KMS-11 (cell line): ENCODE data around the gene DCP2.

Experiments used
- H2AFZ ChIP-seq: fragments of 200-600 bp; sonication (generic); 2 replicates; pipeline ENCODE4 v1.6.1; 2016; ENCODE audit warnings: antibody characterized with exemption, mixed run types, low read depth
- H3K27ac ChIP-seq: fragments of 200-600 bp; sonication (generic); 2 replicates; pipeline ENCODE4 v1.6.1; 2016; ENCODE audit warnings: mild to moderate bottlenecking, mixed run types
- H3K27me3 ChIP-seq: fragments of 200-600 bp; sonication (generic); 2 replicates; pipeline ENCODE4 v1.6.1; 2017; ENCODE audit warnings: mild to moderate bottlenecking, low read depth, mixed run types, moderate library complexity; ENCODE audit not compliant: insufficient read depth
- H3K36me3 ChIP-seq: fragments of 200-600 bp; sonication (generic); 2 replicates; pipeline ENCODE4 v1.6.1; 2017; ENCODE audit warnings: mild to moderate bottlenecking, mixed run types; ENCODE audit not compliant: insufficient read depth
- H3K4me1 ChIP-seq: fragments of 200-600 bp; sonication (generic); 2 replicates; pipeline ENCODE4 v1.6.1; 2016; ENCODE audit warnings: mild to moderate bottlenecking, low read depth, mixed run types; ENCODE audit not compliant: poor library complexity, severe bottlenecking
- H3K4me2 ChIP-seq: fragments of 200-600 bp; sonication (generic); 2 replicates; pipeline ENCODE4 v1.7.0; 2016; ENCODE audit warnings: mild to moderate bottlenecking, mixed run types
- H3K4me3 ChIP-seq: fragments of 200-600 bp; sonication (generic); IDR thresholded peaks from 2 replicates; pipeline ENCODE4 v1.6.1; 2017; ENCODE audit warnings: low read depth, low read length, mixed read lengths; ENCODE audit not compliant: insufficient read depth
- H3K79me2 ChIP-seq: fragments of 200-600 bp; sonication (generic); 2 replicates; pipeline ENCODE4 v1.6.1; 2016; ENCODE audit warnings: low read depth, mixed run types; ENCODE audit not compliant: insufficient read depth
- H3K9ac ChIP-seq: fragments of 200-600 bp; sonication (generic); 2 replicates; pipeline ENCODE4 v1.6.1; 2016; ENCODE audit warnings: mild to moderate bottlenecking, mixed run types
- H4K20me1 ChIP-seq: fragments of 200-600 bp; sonication (generic); 2 replicates; pipeline ENCODE4 v1.6.1; 2016; ENCODE audit warnings: mild to moderate bottlenecking, mixed run types; ENCODE audit not compliant: insufficient read depth
- TF ChIP-seq, protein P1 (sequence below): fragments of 200-600 bp; sonication (generic); conservative IDR thresholded peaks from 2 replicates; pipeline ENCODE4 v1.6.1; 2017; ENCODE audit warnings: low read depth, mild to moderate bottlenecking, antibody characterized with exemption, low read length, moderate library complexity, mixed read lengths

Gene DCP2

DNA sequence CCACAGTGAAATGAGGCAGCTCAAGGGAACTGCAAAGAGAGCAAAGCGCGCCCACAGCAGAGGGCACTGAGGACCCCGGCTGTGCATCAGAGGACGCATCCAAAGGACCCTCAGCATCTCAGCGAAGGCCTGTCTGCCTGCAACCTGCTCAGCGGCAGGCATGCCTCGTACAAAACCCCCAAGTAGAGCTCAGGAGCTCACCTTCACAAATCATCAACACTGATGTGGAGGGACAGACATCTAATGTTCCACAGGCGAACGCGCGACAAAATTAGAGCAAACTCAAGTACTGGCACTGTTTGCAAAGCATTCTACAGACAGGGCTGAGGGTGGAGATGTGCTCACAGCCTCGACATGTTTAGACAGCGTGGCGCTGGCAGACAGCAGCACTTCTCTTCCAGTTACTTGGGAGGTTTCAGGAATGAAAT lies 81.0 kb downstream of the DCP2 start:
- no peak overlapping the region for H3K4me2 ChIP-seq

DNA sequence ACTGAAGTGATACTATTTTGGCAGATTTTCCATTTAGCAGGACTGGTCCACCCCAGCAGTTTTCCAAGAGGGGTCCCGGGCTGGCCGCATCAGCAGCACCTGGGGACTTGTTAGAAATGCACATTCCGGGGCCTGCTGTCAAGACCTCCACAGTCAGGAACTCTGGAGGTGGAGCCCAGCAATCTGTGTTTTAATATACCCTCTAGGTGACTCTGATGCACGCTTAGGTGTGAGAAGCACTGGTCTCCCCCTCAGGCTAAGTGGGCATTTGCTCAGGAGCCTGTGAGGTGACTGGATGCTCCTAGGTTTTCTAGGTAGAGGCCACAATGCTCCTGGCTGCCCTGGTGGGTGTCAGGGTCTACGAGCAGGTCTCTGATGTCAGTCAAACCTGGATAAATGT lies 81.7 kb downstream of the DCP2 start:
- peaks cover 9% of the 10 kb centered on the region for H3K4me1 ChIP-seq
- H2AFZ ChIP-seq, result no peak overlapping the region
- no peak overlapping the region for H3K9ac ChIP-seq

More for the DNA sequence above, 81.0 kb downstream of the DCP2 start:
- Histone ChIP-seq H3K27me3 (no peaks in the 10 kb centered on the region), H3K27ac (no peak overlapping the region), H3K79me2 (no peaks in the 10 kb centered on the region), H4K20me1 (no peaks in the 10 kb centered on the region), H3K4me1 (peaks cover 8% of the 10 kb centered on the region), H2AFZ (no peak overlapping the region), H3K36me3 (no peaks in the 10 kb centered on the region), H3K9ac (no peak overlapping the region), H3K4me3 (no peak overlapping the region)
- TF ChIP-seq, protein P1, sequence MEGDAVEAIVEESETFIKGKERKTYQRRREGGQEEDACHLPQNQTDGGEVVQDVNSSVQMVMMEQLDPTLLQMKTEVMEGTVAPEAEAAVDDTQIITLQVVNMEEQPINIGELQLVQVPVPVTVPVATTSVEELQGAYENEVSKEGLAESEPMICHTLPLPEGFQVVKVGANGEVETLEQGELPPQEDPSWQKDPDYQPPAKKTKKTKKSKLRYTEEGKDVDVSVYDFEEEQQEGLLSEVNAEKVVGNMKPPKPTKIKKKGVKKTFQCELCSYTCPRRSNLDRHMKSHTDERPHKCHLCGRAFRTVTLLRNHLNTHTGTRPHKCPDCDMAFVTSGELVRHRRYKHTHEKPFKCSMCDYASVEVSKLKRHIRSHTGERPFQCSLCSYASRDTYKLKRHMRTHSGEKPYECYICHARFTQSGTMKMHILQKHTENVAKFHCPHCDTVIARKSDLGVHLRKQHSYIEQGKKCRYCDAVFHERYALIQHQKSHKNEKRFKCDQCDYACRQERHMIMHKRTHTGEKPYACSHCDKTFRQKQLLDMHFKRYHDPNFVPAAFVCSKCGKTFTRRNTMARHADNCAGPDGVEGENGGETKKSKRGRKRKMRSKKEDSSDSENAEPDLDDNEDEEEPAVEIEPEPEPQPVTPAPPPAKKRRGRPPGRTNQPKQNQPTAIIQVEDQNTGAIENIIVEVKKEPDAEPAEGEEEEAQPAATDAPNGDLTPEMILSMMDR, result no peak

DNA sequence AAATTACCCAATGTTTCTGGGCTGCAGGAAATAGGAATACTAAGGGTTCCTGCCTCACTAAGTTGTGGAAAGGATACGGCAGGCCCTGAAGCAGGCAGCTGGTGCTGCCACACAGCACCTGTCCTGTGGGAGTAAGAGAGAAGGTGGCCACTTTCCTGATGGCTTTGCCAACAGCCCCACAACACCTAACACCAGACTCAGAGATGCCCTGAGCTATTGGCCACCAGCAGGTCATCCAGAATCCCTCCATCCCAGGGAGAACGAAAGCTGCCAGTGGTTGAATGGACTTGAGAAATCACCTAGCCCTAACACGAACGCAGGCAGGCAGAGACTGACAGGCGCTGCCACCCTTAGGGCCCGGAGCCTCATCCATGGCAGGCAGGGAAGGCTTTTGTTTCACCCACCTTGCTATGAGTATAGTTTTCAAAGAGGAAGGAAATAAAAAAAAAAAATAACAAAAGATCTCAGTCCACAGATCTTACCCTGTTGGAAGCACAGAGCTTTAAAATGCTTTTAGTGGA lies 82.2 kb downstream of the DCP2 start:
- TF ChIP-seq, protein P1, result no peak
- H4K20me1 ChIP-seq, result no peaks in the 10 kb centered on the region
- no peaks in the 10 kb centered on the region for H3K79me2 ChIP-seq
- H3K4me1 ChIP-seq, result peaks cover 9% of the 10 kb centered on the region
- H3K27me3 ChIP-seq, result no peaks in the 10 kb centered on the region
- no peak overlapping the region for H2AFZ ChIP-seq
- no peak overlapping the region for H3K4me3 ChIP-seq
- H3K36me3 ChIP-seq, result no peaks in the 10 kb centered on the region
- H3K27ac ChIP-seq, result no peak overlapping the region
- no peak overlapping the region for H3K4me2 ChIP-seq
- H3K9ac ChIP-seq, result no peak overlapping the region

More for the DNA sequence above, 81.7 kb downstream of the DCP2 start:
- Histone ChIP-seq H4K20me1 (no peaks in the 10 kb centered on the region), H3K79me2 (no peaks in the 10 kb centered on the region), H3K4me2 (no peak overlapping the region), H3K36me3 (no peaks in the 10 kb centered on the region), H3K4me3 (no peak overlapping the region), H3K27me3 (no peaks in the 10 kb centered on the region), H3K27ac (no peak overlapping the region)
- TF ChIP-seq, protein P1, result no peak

DNA sequence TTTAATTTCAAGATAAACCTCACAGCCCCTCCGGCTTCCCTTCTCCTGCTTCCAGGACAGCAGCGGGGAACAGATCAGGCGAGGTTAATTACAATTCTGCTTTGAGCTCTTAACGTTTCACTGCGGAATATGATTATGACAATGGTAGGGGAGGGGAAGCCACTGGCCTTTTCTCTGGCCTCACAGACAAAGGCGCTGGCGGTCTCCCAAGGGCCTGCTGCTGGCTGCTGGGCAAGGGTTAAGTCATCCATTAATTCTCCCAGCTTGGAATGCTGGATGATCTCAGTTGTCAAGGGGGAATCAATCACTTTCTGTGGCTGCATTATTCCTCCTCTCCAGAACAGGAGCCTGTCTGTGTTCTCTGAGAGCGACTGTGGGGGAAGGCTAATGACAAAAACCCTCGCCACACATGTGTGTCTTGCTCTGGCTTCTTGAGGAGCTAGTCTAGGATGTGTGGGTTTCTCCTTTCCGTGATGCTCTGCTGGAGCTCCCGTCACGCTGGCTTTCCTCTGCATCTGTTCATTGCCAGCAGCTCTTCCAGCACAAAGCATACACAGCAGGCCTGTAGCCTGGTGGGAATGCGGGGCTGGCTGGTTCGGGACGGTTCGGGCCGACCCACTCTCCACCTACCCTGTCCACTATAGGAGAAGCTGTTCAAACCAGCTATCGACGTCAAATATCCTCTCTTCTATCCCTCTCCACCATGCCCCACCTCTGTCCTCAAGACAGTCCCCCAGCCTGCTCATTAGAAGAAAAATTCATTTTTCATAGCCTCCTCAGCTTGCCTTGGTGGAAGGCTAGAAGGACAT lies 82.8 kb downstream of the DCP2 start:
- Histone ChIP-seq H3K4me3 (no peak overlapping the region), H3K9ac (no peak overlapping the region), H3K79me2 (no peaks in the 10 kb centered on the region), H3K27me3 (no peaks in the 10 kb centered on the region), H3K27ac (no peak overlapping the region), H3K36me3 (no peaks in the 10 kb centered on the region), H3K4me2 (no peak overlapping the region), H3K4me1 (peaks cover 9% of the 10 kb centered on the region), H4K20me1 (no peaks in the 10 kb centered on the region), H2AFZ (no peak overlapping the region)
- TF ChIP-seq, protein P1, result no peak
